GM21526 (cell line): Measurements from ENCODE around the gene SART1.

ENCODE experiments used
- ATAC-seq: cut with Tn5 transposase; IDR thresholded peaks from one replicate; pipeline ENCODE4 v1.9.1; 2021; ENCODE audit warnings: moderate library complexity; ENCODE audit not compliant: unreplicated experiment, low FRiP score

The SART1 gene

GRCh38 chr11:65961267-65962140, at the start of gene SART1:
Gene SART1 (plus strand): TSS chr11:65961734. CDS start chr11:65961781, 47 bp downstream.
- peak; percentile 53 for ATAC-seq

- no peak for ATAC-seq
Observed at GRCh38 chr11:65912845-65913244, 48.7 kb upstream of the SART1 start.

- no peak for ATAC-seq
Observed at GRCh38 chr11:65915101-65915820, 46.3 kb upstream of the SART1 start.

- no peak for ATAC-seq
Observed at GRCh38 chr11:65915821-65916251, 45.7 kb upstream of the SART1 start.

GRCh38 chr11:65916391-65916790, 45.1 kb upstream of the SART1 start:
- no peak for ATAC-seq

GRCh38 chr11:65917077-65917433, 44.5 kb upstream of the SART1 start:
- no peak for ATAC-seq

- ATAC-seq: no peak
Observed at GRCh38 chr11:65917434-65918210, 43.9 kb upstream of the SART1 start.

- ATAC-seq: peak; percentile 53
Observed at GRCh38 chr11:65918211-65919140, 43.1 kb upstream of the SART1 start, which contains the start of gene C11orf68. Gene C11orf68 (minus strand): TSS chr11:65919062. CDS start chr11:65919031, 31 bp downstream.

- ATAC-seq: peak; percentile 74
Observed at GRCh38 chr11:65919141-65919572, 42.4 kb upstream of the SART1 start, which contains the start of gene DRAP1. Gene DRAP1 (plus strand): TSS chr11:65919426. CDS start chr11:65919502, 76 bp downstream.

- ATAC-seq: peak; percentile 40
Observed at GRCh38 chr11:65919573-65920371, 41.8 kb upstream of the SART1 start.

- no peak for ATAC-seq
Observed at GRCh38 chr11:65920372-65920802, 41.1 kb upstream of the SART1 start.

GRCh38 chr11:65921033-65921555, 40.4 kb upstream of the SART1 start:
- ATAC-seq: no peak

- no peak for ATAC-seq
Observed at GRCh38 chr11:65921876-65922275, 39.7 kb upstream of the SART1 start.

GRCh38 chr11:65922565-65922964, 39.0 kb upstream of the SART1 start:
- no peak for ATAC-seq

GRCh38 chr11:65925397-65925796, 36.1 kb upstream of the SART1 start:
- ATAC-seq: no peak

GRCh38 chr11:65927904-65928397, 33.6 kb upstream of the SART1 start:
- ATAC-seq: no peak

- ATAC-seq: no peak
Observed at GRCh38 chr11:65928667-65929066, 32.9 kb upstream of the SART1 start.
